Liver (tissue), 9 donors: ENCODE data around the gene AKAP13. TPM values are rescaled to one million over a fixed set of nuclear protein-coding genes. Genes with fewer than 3 reads are reported as not detected.

Source experiments
- DNase-seq: peaks from one replicate; pipeline ENCODE4 v3.0.0-alpha.2; 2017; ENCODE audit warnings: low spot score
- H3K27ac ChIP-seq, 2 donors: one replicate each; pipeline ENCODE4 v1.7.0; 2013; ENCODE audit warnings: inconsistent platforms in 2 of 2, low read length in 2 of 2, control low read depth in 1 of 2, low read depth in 1 of 2, mild to moderate bottlenecking in 1 of 2
- H3K27me3 ChIP-seq, 4 donors: one replicate each; pipeline versions ENCODE4 v1.6.1 to v1.7.0; 2013; ENCODE audit warnings: low read length in 3 of 4, inconsistent platforms in 1 of 4, mild to moderate bottlenecking in 1 of 4, moderate library complexity in 1 of 4; ENCODE audit not compliant: control insufficient read depth in 4 of 4, insufficient read depth in 4 of 4
- H3K36me3 ChIP-seq, 4 donors: one replicate each; pipeline versions ENCODE4 v1.6.1 to v1.7.0; 2013; ENCODE audit warnings: low read length in 3 of 4, mild to moderate bottlenecking in 3 of 4, low read depth in 1 of 4, moderate library complexity in 1 of 4; ENCODE audit not compliant: control insufficient read depth in 4 of 4, insufficient read depth in 3 of 4
- H3K4me1 ChIP-seq, 4 donors: one replicate each; pipeline versions ENCODE4 v1.6.1 to v1.7.0; 2013; ENCODE audit warnings: low read length in 3 of 4, mild to moderate bottlenecking in 3 of 4, moderate library complexity in 1 of 4; ENCODE audit not compliant: control insufficient read depth in 4 of 4, insufficient read depth in 4 of 4
- H3K4me3 ChIP-seq, 3 donors: one replicate each; pipeline versions ENCODE4 v1.6.1 to v1.7.0; 2013; ENCODE audit warnings: low read length in 3 of 3, control low read depth in 1 of 3, low read depth in 1 of 3, mild to moderate bottlenecking in 1 of 3
- H3K9ac ChIP-seq, 2 donors: one replicate each; pipeline ENCODE4 v1.7.0; 2013; ENCODE audit warnings: low read length in 2 of 2, mild to moderate bottlenecking in 2 of 2, moderate library complexity in 2 of 2, control low read depth in 1 of 2, low read depth in 1 of 2
- H3K9me3 ChIP-seq, 4 donors: one replicate each; pipeline versions ENCODE4 v1.6.1 to v1.7.0; 2013; ENCODE audit warnings: low read length in 3 of 4; ENCODE audit not compliant: control insufficient read depth in 4 of 4
- CTCF ChIP-seq: fragments of 150-350 bp; IDR thresholded peaks from 2 replicates; pipeline ENCODE4 v1.5.1; 2017; ENCODE audit warnings: improper control_type of control experiment, low read depth, low read length; ENCODE audit not compliant: missing input control
- EGR1 ChIP-seq, 2 donors: IDR thresholded peaks; 2 replicates each; pipeline ENCODE4 v1.6.1; 2016 to 2018; ENCODE audit warnings: antibody characterized with exemption in 2 of 2, low read depth in 2 of 2
- FOXA1 ChIP-seq: IDR thresholded peaks from 2 replicates; pipeline ENCODE4 v1.6.1; 2016; ENCODE audit warnings: antibody characterized with exemption
- FOXA2 ChIP-seq: IDR thresholded peaks from 2 replicates; pipeline ENCODE4 v1.6.1; 2016; ENCODE audit warnings: antibody characterized with exemption
- GABPA ChIP-seq, 2 donors: IDR thresholded peaks in 1 of 2; conservative IDR thresholded peaks in 1 of 2; 2 replicates each; pipeline ENCODE4 v1.6.1; 2016; ENCODE audit warnings: antibody characterized with exemption in 2 of 2, mild to moderate bottlenecking in 1 of 2, moderate library complexity in 1 of 2
- HNF4G ChIP-seq: IDR thresholded peaks from 2 replicates; pipeline ENCODE4 v1.6.1; 2016; ENCODE audit warnings: antibody characterized with exemption
- JUND ChIP-seq, 2 donors: IDR thresholded peaks; 2 replicates each; pipeline ENCODE4 v1.6.1; 2016; ENCODE audit warnings: antibody characterized with exemption in 2 of 2
- MAX ChIP-seq: IDR thresholded peaks from 2 replicates; pipeline ENCODE4 v1.6.1; 2016; ENCODE audit warnings: antibody characterized with exemption
- NR2F2 ChIP-seq: IDR thresholded peaks from 2 replicates; pipeline ENCODE4 v1.6.1; 2016; ENCODE audit warnings: antibody characterized with exemption
- RAD21 ChIP-seq, 2 donors: IDR thresholded peaks; 2 replicates each; pipeline ENCODE4 v1.6.1; 2016; ENCODE audit warnings: antibody characterized with exemption in 2 of 2, mild to moderate bottlenecking in 2 of 2
- REST ChIP-seq: IDR thresholded peaks from 2 replicates; pipeline ENCODE4 v1.6.1; 2016; ENCODE audit warnings: antibody characterized with exemption, mild to moderate bottlenecking
- RXRA ChIP-seq, 2 donors: IDR thresholded peaks; 2 replicates each; pipeline ENCODE4 v1.6.1; 2017 to 2018; ENCODE audit warnings: antibody characterized with exemption in 2 of 2, mild to moderate bottlenecking in 1 of 2
- SP1 ChIP-seq: IDR thresholded peaks from 2 replicates; pipeline ENCODE4 v1.6.1; 2018; ENCODE audit warnings: antibody characterized with exemption, mild to moderate bottlenecking
- TAF1 ChIP-seq: conservative IDR thresholded peaks from 2 replicates; pipeline ENCODE4 v1.6.1; 2016; ENCODE audit warnings: antibody characterized with exemption, mild to moderate bottlenecking
- YY1 ChIP-seq: IDR thresholded peaks from 2 replicates; pipeline ENCODE4 v1.6.1; 2016; ENCODE audit warnings: antibody characterized with exemption, mild to moderate bottlenecking
- WGBS: extraction: QIAGEN DNeasy Blood & Tissue Kit; methylation state at CpG from one replicate; pipeline ENCODE4 v1.1.7; 2013; 5-methylcytosine and 5-hydroxymethylcytosine counted together
- polyA plus RNA-seq, 2 donors: library from polyadenylated mRNA; stranded (reverse) in 1 of 2; unstranded in 1 of 2; fragments of 200-250 nt in 1 of 2; fragments of >200 nt in 1 of 2; fragmentation: Nextera tagmentation in 1 of 2; extraction: Ambion mirVana in 1 of 2; gene quantifications; one replicate each; pipeline versions ENCODE4 v1.2.1 to v1.2.3, GENCODE V29; 2013 to 2015
- total RNA-seq, 2 donors: library from RNA; depleted of rRNA; stranded (reverse); fragments of >200 nt; gene quantifications; one replicate each; pipeline ENCODE4 v1.2.3, GENCODE V29; 2014
- TF ChIP-seq, protein P1 (sequence below): IDR thresholded peaks from 2 replicates; pipeline ENCODE4 v1.6.1; 2016; ENCODE audit warnings: antibody characterized with exemption
- donor health status: healthy.
- donor health status: healthy.
- donor health status: healthy.
- donor health status: healthy.
- donor health status: healthy.

AKAP13 gene
- total and polyA plus RNA-seq, 4 donors: 18.6 to 92.3 (median 37.4) TPM

- no peak for DNase-seq
- Histone ChIP-seq H3K27ac (no peak overlapping the region), H3K36me3 (peaks cover 0 to 4% (median 1%) of the 10 kb centered on the region in 4 donors), H3K9ac (no peak overlapping the region), H3K4me3 (no peak overlapping the region), H3K27me3 (no peaks in the 10 kb centered on the region), H3K9me3 (no peaks in the 10 kb centered on the region), H3K4me1 (peaks cover 9 to 24% (median 21%) of the 10 kb centered on the region in 4 donors)
- no peak for TF ChIP-seq RXRA (IDR thresholded peaks at IDR 0.05)
- TF ChIP-seq FOXA2: no peak
- TF ChIP-seq SP1: no peak
- WGBS: 98% methylated on average over 4 of the region's 4 CpGs
These were observed 375.5 kb downstream of the AKAP13 start for GRCh38 chr15:85755942-85756341.

- peaks cover 0 to 4% (median 1%) of the 10 kb centered on the region in 4 donors for H3K36me3 ChIP-seq
These were observed 376.1 kb downstream of the AKAP13 start for GRCh38 chr15:85756411-85757072.

More at GRCh38 chr15:85756411-85757072, 376.1 kb downstream of the AKAP13 start:
- DNase-seq: no peak
- Histone ChIP-seq H3K9ac (no peak overlapping the region), H3K4me1 (peaks cover 9 to 22% (median 21%) of the 10 kb centered on the region in 4 donors), H3K27me3 (no peaks in the 10 kb centered on the region), H3K4me3 (no peak overlapping the region), H3K27ac (no peak overlapping the region), H3K9me3 (no peaks in the 10 kb centered on the region)
- TF ChIP-seq HNF4G: no peak
- no peak for TF ChIP-seq FOXA1
- TF ChIP-seq SP1: no peak
- no peak for TF ChIP-seq NR2F2
- no peak for TF ChIP-seq MAX
- no peak for TF ChIP-seq TAF1
- TF ChIP-seq, protein P1, sequence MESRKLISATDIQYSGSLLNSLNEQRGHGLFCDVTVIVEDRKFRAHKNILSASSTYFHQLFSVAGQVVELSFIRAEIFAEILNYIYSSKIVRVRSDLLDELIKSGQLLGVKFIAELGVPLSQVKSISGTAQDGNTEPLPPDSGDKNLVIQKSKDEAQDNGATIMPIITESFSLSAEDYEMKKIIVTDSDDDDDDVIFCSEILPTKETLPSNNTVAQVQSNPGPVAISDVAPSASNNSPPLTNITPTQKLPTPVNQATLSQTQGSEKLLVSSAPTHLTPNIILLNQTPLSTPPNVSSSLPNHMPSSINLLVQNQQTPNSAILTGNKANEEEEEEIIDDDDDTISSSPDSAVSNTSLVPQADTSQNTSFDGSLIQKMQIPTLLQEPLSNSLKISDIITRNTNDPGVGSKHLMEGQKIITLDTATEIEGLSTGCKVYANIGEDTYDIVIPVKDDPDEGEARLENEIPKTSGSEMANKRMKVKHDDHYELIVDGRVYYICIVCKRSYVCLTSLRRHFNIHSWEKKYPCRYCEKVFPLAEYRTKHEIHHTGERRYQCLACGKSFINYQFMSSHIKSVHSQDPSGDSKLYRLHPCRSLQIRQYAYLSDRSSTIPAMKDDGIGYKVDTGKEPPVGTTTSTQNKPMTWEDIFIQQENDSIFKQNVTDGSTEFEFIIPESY: no peak
- TF ChIP-seq REST: no peak
- TF ChIP-seq CTCF: no peak
- TF ChIP-seq RAD21 (IDR thresholded peaks at IDR 0.05): no peak
- TF ChIP-seq EGR1 (IDR thresholded peaks at IDR 0.05; ENCODE audit: low read depth in 2 of 2): no peak
- TF ChIP-seq JUND (IDR thresholded peaks at IDR 0.05): no peak
- TF ChIP-seq YY1: no peak
- TF ChIP-seq GABPA (IDR thresholded peaks at IDR 0.05 in 1 of 2, conservative IDR thresholded peaks at IDR 0.05 in 1 of 2): no peak
- 95% methylated on average over 9 of the region's 9 CpGs for WGBS
